ENCODE measurements around the gene VPS8. TPM values are rescaled to one million over a fixed set of nuclear protein-coding genes. Genes with fewer than 3 reads are reported as not detected.

Gene VPS8
- total RNA-seq, 1 experiment from 2014 or later: 44.3 TPM

- Histone ChIP-seq H3K36me3 (peaks cover 9% of the 10 kb centered on the region; the same call in 1 of the 2 replicates), H3K4me1 (no peaks in the 10 kb centered on the region)
These were observed 246.8 kb downstream of the VPS8 start for GRCh38 chr3:185058796-185059195.

GRCh38 chr3:185059766-185060165 lies 247.8 kb downstream of the VPS8 start:
- no peaks in the 10 kb centered on the region for H3K4me1 ChIP-seq
- no peak overlapping the region for H3K27ac ChIP-seq
- H3K27me3 ChIP-seq: no peaks in the 10 kb centered on the region
- H3K9me3 ChIP-seq (replicated peaks): no peaks in the 10 kb centered on the region
- DNase-seq: no peak
- peaks cover 3% of the 10 kb centered on the region; the same call in 1 of the 2 replicates for H3K36me3 ChIP-seq
- H3K4me3 ChIP-seq: no peak overlapping the region

More at GRCh38 chr3:185058796-185059195, 246.8 kb downstream of the VPS8 start:
- Histone ChIP-seq H3K27ac (no peak overlapping the region), H3K9me3 (replicated peaks) (no peaks in the 10 kb centered on the region), H3K4me3 (no peak overlapping the region), H3K27me3 (no peaks in the 10 kb centered on the region)
- no peak for DNase-seq

- no peaks in the 10 kb centered on the region for H3K36me3 ChIP-seq
- no peaks in the 10 kb centered on the region for H3K9me3 ChIP-seq (replicated peaks)
- no peaks in the 10 kb centered on the region for H3K4me1 ChIP-seq
- H3K4me3 ChIP-seq: no peak overlapping the region
- DNase-seq: no peak
- no peaks in the 10 kb centered on the region for H3K27me3 ChIP-seq
- no peak overlapping the region for H3K27ac ChIP-seq
These were observed 248.7 kb downstream of the VPS8 start for GRCh38 chr3:185060655-185061054.

- Histone ChIP-seq H3K4me1 (no peaks in the 10 kb centered on the region), H3K36me3 (no peaks in the 10 kb centered on the region), H3K9me3 (replicated peaks) (no peaks in the 10 kb centered on the region), H3K27me3 (no peaks in the 10 kb centered on the region), H3K4me3 (no peak overlapping the region), H3K27ac (no peak overlapping the region)
- DNase-seq: no peak
These were observed 250.2 kb downstream of the VPS8 start for GRCh38 chr3:185062191-185062590.

- Histone ChIP-seq H3K4me3 (no peak overlapping the region), H3K9me3 (replicated peaks) (no peaks in the 10 kb centered on the region), H3K36me3 (no peaks in the 10 kb centered on the region), H3K27ac (no peak overlapping the region), H3K4me1 (no peaks in the 10 kb centered on the region), H3K27me3 (no peaks in the 10 kb centered on the region)
- no peak for DNase-seq
These were observed 251.5 kb downstream of the VPS8 start for GRCh38 chr3:185063431-185063830.

GRCh38 chr3:185065059-185065458 lies 253.1 kb downstream of the VPS8 start:
- peak in 1 of 2 experiments; percentile 42 for DNase-seq
- H3K27ac ChIP-seq: no peak overlapping the region
- no peak overlapping the region for H3K4me3 ChIP-seq

GRCh38 chr3:185066251-185066650 lies 254.3 kb downstream of the VPS8 start:
- no peak for DNase-seq
- Histone ChIP-seq H3K4me1 (no peaks in the 10 kb centered on the region), H3K27me3 (no peaks in the 10 kb centered on the region), H3K9me3 (replicated peaks) (no peaks in the 10 kb centered on the region), H3K36me3 (no peaks in the 10 kb centered on the region), H3K4me3 (no peak overlapping the region), H3K27ac (no peak overlapping the region)

More at GRCh38 chr3:185065059-185065458, 253.1 kb downstream of the VPS8 start:
- Histone ChIP-seq H3K4me1 (no peaks in the 10 kb centered on the region), H3K27me3 (no peaks in the 10 kb centered on the region), H3K36me3 (no peaks in the 10 kb centered on the region), H3K9me3 (replicated peaks) (no peaks in the 10 kb centered on the region)

GRCh38 chr3:185067173-185067572 lies 255.2 kb downstream of the VPS8 start:
- H3K36me3 ChIP-seq: no peaks in the 10 kb centered on the region
- no peaks in the 10 kb centered on the region for H3K9me3 ChIP-seq (replicated peaks)
- no peaks in the 10 kb centered on the region for H3K4me1 ChIP-seq
- no peak for DNase-seq
- H3K4me3 ChIP-seq: no peak overlapping the region
- no peak overlapping the region for H3K27ac ChIP-seq
- H3K27me3 ChIP-seq: no peaks in the 10 kb centered on the region

GRCh38 chr3:185069037-185070030 lies 257.4 kb downstream of the VPS8 start:
- H3K27me3 ChIP-seq: no peaks in the 10 kb centered on the region
- H3K27ac ChIP-seq: no peak overlapping the region
- no peaks in the 10 kb centered on the region for H3K36me3 ChIP-seq
- peak; percentile 66 to 70 for DNase-seq
- 0 out of 2 replicates have a peak overlapping the region, but pooled peaks have one; percentile 8 for H3K4me3 ChIP-seq
- no peaks in the 10 kb centered on the region for H3K9me3 ChIP-seq (replicated peaks)
- no peaks in the 10 kb centered on the region for H3K4me1 ChIP-seq

- Histone ChIP-seq H3K27me3 (no peaks in the 10 kb centered on the region), H3K27ac (no peak overlapping the region), H3K36me3 (no peaks in the 10 kb centered on the region), H3K9me3 (replicated peaks) (no peaks in the 10 kb centered on the region), H3K4me1 (no peaks in the 10 kb centered on the region), H3K4me3 (no peak overlapping the region)
- DNase-seq: peak; percentile 64 to 73
These were observed 258.7 kb downstream of the VPS8 start for GRCh38 chr3:185070491-185071286.

GRCh38 chr3:185071287-185071800 lies 259.4 kb downstream of the VPS8 start:
- Histone ChIP-seq H3K9me3 (replicated peaks) (no peaks in the 10 kb centered on the region), H3K27ac (no peak overlapping the region), H3K4me1 (no peaks in the 10 kb centered on the region), H3K36me3 (no peaks in the 10 kb centered on the region), H3K4me3 (no peak overlapping the region), H3K27me3 (no peaks in the 10 kb centered on the region)
- no peak for DNase-seq

- no peaks in the 10 kb centered on the region for H3K9me3 ChIP-seq (replicated peaks)
- no peak overlapping the region for H3K27ac ChIP-seq
- H3K4me1 ChIP-seq: no peaks in the 10 kb centered on the region
- peaks cover 5% of the 10 kb centered on the region; the same call in 1 of the 2 replicates for H3K36me3 ChIP-seq
- no peak overlapping the region for H3K4me3 ChIP-seq
- H3K27me3 ChIP-seq: no peaks in the 10 kb centered on the region
- no peak for DNase-seq
These were observed 263.6 kb downstream of the VPS8 start for GRCh38 chr3:185075547-185075946.

GRCh38 chr3:185076219-185076618 lies 264.3 kb downstream of the VPS8 start:
- no peak for DNase-seq
- Histone ChIP-seq H3K36me3 (peaks cover 5% of the 10 kb centered on the region; the same call in 1 of the 2 replicates), H3K4me3 (no peak overlapping the region), H3K4me1 (no peaks in the 10 kb centered on the region), H3K9me3 (replicated peaks) (no peaks in the 10 kb centered on the region), H3K27me3 (no peaks in the 10 kb centered on the region), H3K27ac (no peak overlapping the region)

GRCh38 chr3:185079625-185080024 lies 267.7 kb downstream of the VPS8 start:
- DNase-seq: no peak
- Histone ChIP-seq H3K4me1 (peaks cover 9% of the 10 kb centered on the region), H3K36me3 (peaks cover 5% of the 10 kb centered on the region; the same call in 1 of the 2 replicates), H3K27ac (no peak overlapping the region), H3K9me3 (replicated peaks) (no peaks in the 10 kb centered on the region), H3K27me3 (no peaks in the 10 kb centered on the region), H3K4me3 (no peak overlapping the region)
